ENCODE data around the gene SLC4A4. TPM values are rescaled to one million over a fixed set of nuclear protein-coding genes. Genes with fewer than 3 reads are reported as not detected.

The SLC4A4 gene
- total and polyA plus RNA-seq, 7 donors, result 0.24 to 3.3 (median 2.0) TPM

- Histone ChIP-seq H3K4me3 (no peak overlapping the region), H3K4me1 (no peaks in the 10 kb centered on the region), H3K9me3 (no peaks in the 10 kb centered on the region), H3K36me3 (ENCODE audit: insufficient read depth in 1 of 2, low read depth in 1 of 2) (no peaks in the 10 kb centered on the region), H3K27ac (no peak overlapping the region), H3K27me3 (ENCODE audit: insufficient read depth in 3 of 3, low read length in 2 of 3) (no peaks in the 10 kb centered on the region)
- DNase-seq (no peak), ATAC-seq (no peak)
- 95 to 98% (median 96%) methylated on average over 3 of the region's 3 CpGs for WGBS, 3 donors
- intact Hi-C loops (cut with DNase I), result no loop called here
- no peak for TF ChIP-seq CTCF (IDR thresholded peaks at IDR 0.05)
Observed at GRCh38 chr4:71392109-71392508, 53.3 kb downstream of the SLC4A4 start.

- Histone ChIP-seq H3K36me3 (ENCODE audit: insufficient read depth in 1 of 2, low read depth in 1 of 2) (no peaks in the 10 kb centered on the region), H3K4me1 (no peaks in the 10 kb centered on the region), H3K9me3 (no peaks in the 10 kb centered on the region), H3K4me3 (no peak overlapping the region), H3K27me3 (ENCODE audit: insufficient read depth in 3 of 3, low read length in 2 of 3) (no peaks in the 10 kb centered on the region), H3K27ac (no peak overlapping the region)
- no peak for TF ChIP-seq CTCF (IDR thresholded peaks at IDR 0.05)
- 49 to 67% (median 56%) methylated on average over 1 of the region's 1 CpG for WGBS, 3 donors
- DNase-seq, result no peak
- no peak for ATAC-seq
- intact Hi-C loops (cut with DNase I), result no loop called here
Observed at GRCh38 chr4:71396382-71396781, 57.6 kb downstream of the SLC4A4 start.

- H3K36me3 ChIP-seq (ENCODE audit: insufficient read depth in 1 of 2, low read depth in 1 of 2), result no peaks in the 10 kb centered on the region
- intact Hi-C loops (cut with DNase I), result no loop called here
- no peak for TF ChIP-seq CTCF (IDR thresholded peaks at IDR 0.05)
- DNase-seq (no peak), ATAC-seq (no peak)
- H3K27ac ChIP-seq, result no peak overlapping the region
- no peaks in the 10 kb centered on the region for H3K27me3 ChIP-seq (ENCODE audit: insufficient read depth in 3 of 3, low read length in 2 of 3)
- H3K4me3 ChIP-seq, result no peak overlapping the region
- H3K4me1 ChIP-seq, result no peaks in the 10 kb centered on the region
- no peaks in the 10 kb centered on the region for H3K9me3 ChIP-seq
Observed at GRCh38 chr4:71400810-71401209, 62.0 kb downstream of the SLC4A4 start.

GRCh38 chr4:71402616-71403015 lies 63.8 kb downstream of the SLC4A4 start:
- Histone ChIP-seq H3K9me3 (no peaks in the 10 kb centered on the region), H3K4me3 (no peak overlapping the region), H3K36me3 (ENCODE audit: insufficient read depth in 1 of 2, low read depth in 1 of 2) (no peaks in the 10 kb centered on the region), H3K27ac (no peak overlapping the region), H3K27me3 (ENCODE audit: insufficient read depth in 3 of 3, low read length in 2 of 3) (no peaks in the 10 kb centered on the region), H3K4me1 (no peaks in the 10 kb centered on the region)
- TF ChIP-seq CTCF (IDR thresholded peaks at IDR 0.05), result no peak
- intact Hi-C loops (cut with DNase I), result no loop called here
- DNase-seq (no peak), ATAC-seq (no peak)

GRCh38 chr4:71404049-71404448 lies 65.2 kb downstream of the SLC4A4 start:
- Histone ChIP-seq H3K27me3 (ENCODE audit: insufficient read depth in 3 of 3, low read length in 2 of 3) (no peaks in the 10 kb centered on the region), H3K36me3 (ENCODE audit: insufficient read depth in 1 of 2, low read depth in 1 of 2) (no peaks in the 10 kb centered on the region), H3K27ac (no peak overlapping the region), H3K4me3 (no peak overlapping the region), H3K9me3 (no peaks in the 10 kb centered on the region), H3K4me1 (no peaks in the 10 kb centered on the region)
- intact Hi-C loops (cut with DNase I), result no loop called here
- WGBS, 3 donors, result 93 to 100% (median 94%) methylated on average over 1 of the region's 1 CpG
- TF ChIP-seq CTCF (IDR thresholded peaks at IDR 0.05), result no peak
- ATAC-seq (peak in 1 of 4 donors; percentile 68), DNase-seq (no peak)

All from psoas muscle (tissue), 8 donors.